Endodermal cell (in vitro differentiated cells): ENCODE measurements around the gene SSRP1. TPM values are rescaled to one million over a fixed set of nuclear protein-coding genes. Genes with fewer than 3 reads are reported as not detected.

Source experiments
- DNase-seq: peaks from one replicate; pipeline ENCODE4 v3.0.0-alpha.2; 2017
- H3K27ac ChIP-seq: 2 replicates; pipeline ENCODE4 v1.5.1; 2013; ENCODE audit warnings: mild to moderate bottlenecking, low read depth, low read length, moderate library complexity
- H3K27me3 ChIP-seq: 2 replicates; pipeline ENCODE4 v1.6.1; 2013; ENCODE audit warnings: mild to moderate bottlenecking, low read length, moderate library complexity; ENCODE audit not compliant: insufficient read depth, control insufficient read depth, poor library complexity, severe bottlenecking
- H3K36me3 ChIP-seq: 2 replicates; pipeline ENCODE4 v1.7.0; 2013; ENCODE audit warnings: mild to moderate bottlenecking, low read length, moderate library complexity; ENCODE audit not compliant: control insufficient read depth, insufficient read depth
- H3K4me1 ChIP-seq: one replicate; pipeline ENCODE4 v1.7.0; 2013; ENCODE audit warnings: low read length; ENCODE audit not compliant: control insufficient read depth, insufficient read depth
- H3K4me3 ChIP-seq: 2 replicates; pipeline ENCODE4 v1.5.1; 2013; ENCODE audit warnings: mild to moderate bottlenecking, low read length, moderate library complexity
- H3K9ac ChIP-seq: 2 replicates; pipeline ENCODE4 v1.6.1; 2013; ENCODE audit warnings: mild to moderate bottlenecking, low read length, moderate library complexity; ENCODE audit not compliant: poor library complexity, severe bottlenecking; ENCODE audit errors: extremely low read depth
- H3K9me3 ChIP-seq: 2 replicates; pipeline ENCODE4 v1.6.1; 2013; ENCODE audit warnings: mild to moderate bottlenecking, low read length, moderate library complexity; ENCODE audit not compliant: control insufficient read depth
- H3K27ac Mint-ChIP-seq: 2 replicates; pipeline ENCODE4 v1.8.0; 2020; ENCODE audit warnings: mixed read lengths
- H3K27me3 Mint-ChIP-seq: 2 replicates; pipeline ENCODE4 v1.8.0; 2021; ENCODE audit warnings: mild to moderate bottlenecking, mixed read lengths; ENCODE audit not compliant: insufficient read depth
- H3K36me3 Mint-ChIP-seq: 2 replicates; pipeline ENCODE4 v1.8.0; 2020; ENCODE audit warnings: low read depth, mixed read lengths
- H3K4me1 Mint-ChIP-seq: 2 replicates; pipeline ENCODE4 v1.8.0; 2020; ENCODE audit warnings: mixed read lengths
- H3K4me3 Mint-ChIP-seq: 2 replicates; pipeline ENCODE4 v1.8.0; 2020; ENCODE audit warnings: mild to moderate bottlenecking, moderate library complexity, mixed read lengths
- H3K9me3 Mint-ChIP-seq: 2 replicates; pipeline ENCODE4 v1.8.0; 2020; ENCODE audit warnings: mild to moderate bottlenecking, mixed read lengths
- WGBS, 2 experiments: methylation state at CpG; one replicate each; pipeline versions ENCODE4 v1.1.5 to v1.1.7; 2013; ENCODE audit warnings: missing lambda C conversion rate in 2 of 2, mixed read lengths in 1 of 2; ENCODE audit not compliant: insufficient coverage in 1 of 2, insufficient read length in 1 of 2; 5-methylcytosine and 5-hydroxymethylcytosine counted together
- total RNA-seq, 2 donors: library from RNA; stranded (reverse); fragmentation: NEBNext Ultra II Directional in 1 of 2; extraction: Animal tissue kit (Norgen Biotek cat#: 25700) in 1 of 2; gene quantifications; 2 replicates in 1 of 2; 3 replicates in 1 of 2; pipeline ENCODE4 v1.2.1, GENCODE V29; 2021
- TF ChIP-seq, protein P1 (sequence below): fragments of 200-600 bp; sonication (generic); conservative IDR thresholded peaks from 2 replicates; pipeline ENCODE4 v1.5.0; 2021; ENCODE audit warnings: antibody characterized with exemption, mild to moderate bottlenecking

The SSRP1 gene
- total RNA-seq, 2 donors from 2014 or later = 145 to 182 TPM

DNA sequence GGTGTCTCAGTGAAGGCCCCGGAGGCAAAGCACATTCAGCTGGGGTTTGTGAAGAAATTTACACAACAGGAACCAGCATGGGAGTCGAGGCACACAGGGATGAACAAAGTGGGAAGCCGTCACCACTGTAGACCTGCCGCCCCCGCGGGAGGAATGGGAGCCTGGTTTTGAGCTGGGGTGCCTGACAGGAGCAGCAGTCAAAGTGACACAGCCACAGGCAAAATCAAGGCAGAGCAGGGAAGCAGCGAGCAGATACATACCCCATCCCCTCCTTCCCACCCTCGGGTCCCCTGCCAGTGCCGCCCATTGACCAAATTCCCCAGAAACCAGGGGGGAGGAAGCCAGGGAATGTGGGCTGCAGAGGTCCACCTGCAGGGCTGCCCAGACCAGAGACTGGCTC, 23.3 kb upstream of the SSRP1 start:
- TF ChIP-seq, protein P1, sequence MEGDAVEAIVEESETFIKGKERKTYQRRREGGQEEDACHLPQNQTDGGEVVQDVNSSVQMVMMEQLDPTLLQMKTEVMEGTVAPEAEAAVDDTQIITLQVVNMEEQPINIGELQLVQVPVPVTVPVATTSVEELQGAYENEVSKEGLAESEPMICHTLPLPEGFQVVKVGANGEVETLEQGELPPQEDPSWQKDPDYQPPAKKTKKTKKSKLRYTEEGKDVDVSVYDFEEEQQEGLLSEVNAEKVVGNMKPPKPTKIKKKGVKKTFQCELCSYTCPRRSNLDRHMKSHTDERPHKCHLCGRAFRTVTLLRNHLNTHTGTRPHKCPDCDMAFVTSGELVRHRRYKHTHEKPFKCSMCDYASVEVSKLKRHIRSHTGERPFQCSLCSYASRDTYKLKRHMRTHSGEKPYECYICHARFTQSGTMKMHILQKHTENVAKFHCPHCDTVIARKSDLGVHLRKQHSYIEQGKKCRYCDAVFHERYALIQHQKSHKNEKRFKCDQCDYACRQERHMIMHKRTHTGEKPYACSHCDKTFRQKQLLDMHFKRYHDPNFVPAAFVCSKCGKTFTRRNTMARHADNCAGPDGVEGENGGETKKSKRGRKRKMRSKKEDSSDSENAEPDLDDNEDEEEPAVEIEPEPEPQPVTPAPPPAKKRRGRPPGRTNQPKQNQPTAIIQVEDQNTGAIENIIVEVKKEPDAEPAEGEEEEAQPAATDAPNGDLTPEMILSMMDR = no peak
- no peaks in the 10 kb centered on the region for H3K9me3 ChIP-seq
- H3K36me3 ChIP-seq = no peaks in the 10 kb centered on the region
- WGBS, 2 experiments = 79 to 87% methylated on average over 7 to 9 of the region's 9 CpGs
- Mint-ChIP-seq H3K27me3 (peaks cover 30% of the 10 kb centered on the region), H3K4me1 (peaks cover 30% of the 10 kb centered on the region), H3K36me3 (no peaks in the 10 kb centered on the region), H3K9me3 (no peaks in the 10 kb centered on the region), H3K27ac (no peak overlapping the region), H3K4me3 (no peak overlapping the region)
- H3K27ac ChIP-seq = no peak overlapping the region
- no peak for DNase-seq
- H3K4me3 ChIP-seq = no peak overlapping the region
- H3K9ac ChIP-seq = no peak overlapping the region
- H3K27me3 ChIP-seq = peaks cover 17% of the 10 kb centered on the region
- H3K4me1 ChIP-seq = peaks cover 10% of the 10 kb centered on the region

DNA sequence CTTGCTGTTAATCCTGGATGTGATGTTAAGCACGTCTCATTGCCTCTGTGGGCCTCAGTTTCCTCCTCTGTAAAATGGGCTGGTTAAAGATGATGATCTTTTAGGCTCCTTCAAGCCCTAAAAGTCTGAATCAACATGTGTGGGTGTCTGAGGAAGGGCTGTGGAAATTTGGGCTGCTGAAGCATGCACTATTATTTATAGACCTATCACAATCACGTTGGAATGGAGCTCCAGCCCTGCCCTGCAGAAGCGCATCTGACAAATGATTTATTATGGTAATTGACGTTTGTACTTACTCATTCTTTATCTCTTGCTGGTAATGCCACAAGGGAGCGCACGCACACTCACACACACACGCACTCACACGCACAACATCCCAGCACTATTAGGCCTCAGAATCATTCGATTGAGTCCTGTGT, 22.9 kb upstream of the SSRP1 start:
- Mint-ChIP-seq H3K9me3 (no peaks in the 10 kb centered on the region), H3K4me1 (peaks cover 32% of the 10 kb centered on the region), H3K27ac (no peak overlapping the region), H3K27me3 (peaks cover 25% of the 10 kb centered on the region), H3K36me3 (no peaks in the 10 kb centered on the region), H3K4me3 (no peak overlapping the region)
- Histone ChIP-seq H3K36me3 (no peaks in the 10 kb centered on the region), H3K4me1 (peaks cover 10% of the 10 kb centered on the region), H3K27me3 (peaks cover 12% of the 10 kb centered on the region), H3K27ac (no peak overlapping the region), H3K9ac (no peak overlapping the region), H3K9me3 (no peaks in the 10 kb centered on the region), H3K4me3 (no peak overlapping the region)
- TF ChIP-seq, protein P1 = no peak
- no peak for DNase-seq
- 90 to 92% methylated on average over 3 to 9 of the region's 9 CpGs for WGBS, 2 experiments

DNA sequence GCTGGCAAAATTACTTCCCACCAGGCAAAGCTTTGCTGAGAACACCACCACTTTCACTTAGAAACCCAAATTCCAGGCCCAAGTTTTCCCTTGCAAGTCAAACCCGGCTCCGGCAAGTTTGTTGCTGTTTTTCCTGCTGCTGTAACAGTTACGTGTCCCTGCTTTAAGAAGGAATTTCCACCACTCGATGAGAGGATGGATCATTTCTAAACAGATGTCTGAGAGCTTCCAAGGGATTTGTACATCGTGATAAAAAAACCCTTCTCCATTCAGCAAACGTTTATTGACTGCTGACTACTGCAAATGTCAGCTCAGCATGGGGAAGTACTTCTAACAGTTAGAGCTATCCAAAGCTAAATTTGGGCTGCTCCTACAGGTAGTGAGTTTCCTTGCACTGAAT, 22.2 kb upstream of the SSRP1 start:
- 83 to 85% methylated on average over 6 of the region's 6 CpGs for WGBS, 2 experiments

More for the DNA sequence above, 22.2 kb upstream of the SSRP1 start:
- TF ChIP-seq, protein P1 = no peak
- Histone ChIP-seq H3K9me3 (no peaks in the 10 kb centered on the region), H3K9ac (no peak overlapping the region), H3K4me3 (no peak overlapping the region), H3K27ac (no peak overlapping the region), H3K36me3 (no peaks in the 10 kb centered on the region), H3K4me1 (peaks cover 10% of the 10 kb centered on the region), H3K27me3 (peaks cover 5% of the 10 kb centered on the region)
- Mint-ChIP-seq H3K27ac (no peak overlapping the region), H3K36me3 (no peaks in the 10 kb centered on the region), H3K27me3 (peaks cover 18% of the 10 kb centered on the region), H3K4me3 (no peak overlapping the region), H3K4me1 (peaks cover 37% of the 10 kb centered on the region), H3K9me3 (no peaks in the 10 kb centered on the region)
- DNase-seq = no peak
